Stimulated activated CD4-positive, alpha-beta T cell treated with anti-CD3 and anti-CD28 coated beads, TNF-alpha, amount 100 ng/mL, for 24 hours (primary cell): ENCODE data around the gene RASA3.
"Not testable (repeated sequence)": the region's sequence is repeated elsewhere in the genome, so short reads cannot be mapped to it uniquely, and the experiment has no call there.

ENCODE experiments used
- DNase-seq, 3 experiments: peaks; one replicate each; pipeline ENCODE4 v3.0.0-alpha.2; 2020; ENCODE audit warnings: low read depth in 3 of 3

The RASA3 gene

GRCh38 chr13:114114006-114114640 is 18.3 kb downstream of the RASA3 start:
- no peak for DNase-seq

GRCh38 chr13:114113395-114113794 is 19.0 kb downstream of the RASA3 start:
- DNase-seq = not testable (repeated sequence)

- DNase-seq = no peak
Observed at GRCh38 chr13:114112826-114113322, 19.5 kb downstream of the RASA3 start.

- no peak for DNase-seq
Observed at GRCh38 chr13:114112231-114112825, 20.1 kb downstream of the RASA3 start.

GRCh38 chr13:114111577-114111976 is 20.8 kb downstream of the RASA3 start:
- no peak for DNase-seq

- not testable (repeated sequence) for DNase-seq
Observed at GRCh38 chr13:114110830-114111189, 21.6 kb downstream of the RASA3 start.

GRCh38 chr13:114110091-114110829 is 22.2 kb downstream of the RASA3 start:
- peak in 2 of 3 experiments; percentile 54 to 64 for DNase-seq

- peak in 1 of 3 experiments; percentile 55 for DNase-seq
Observed at GRCh38 chr13:114109641-114110041, 22.8 kb downstream of the RASA3 start.

GRCh38 chr13:114108894-114109293 is 23.5 kb downstream of the RASA3 start:
- DNase-seq = no peak

GRCh38 chr13:114108141-114108761 is 24.2 kb downstream of the RASA3 start:
- no peak for DNase-seq

GRCh38 chr13:114107686-114108081 is 24.7 kb downstream of the RASA3 start:
- no peak for DNase-seq

GRCh38 chr13:114106991-114107685 is 25.3 kb downstream of the RASA3 start:
- no peak for DNase-seq

- no peak for DNase-seq
Observed at GRCh38 chr13:114106526-114106925, 25.9 kb downstream of the RASA3 start.

GRCh38 chr13:114105521-114106225 is 26.8 kb downstream of the RASA3 start:
- DNase-seq = no peak

GRCh38 chr13:114104655-114105520 is 27.5 kb downstream of the RASA3 start:
- no peak for DNase-seq

- DNase-seq = no peak
Observed at GRCh38 chr13:114103801-114104654, 28.4 kb downstream of the RASA3 start.

- DNase-seq = not testable (repeated sequence)
Observed at GRCh38 chr13:114103289-114103621, 29.2 kb downstream of the RASA3 start.

GRCh38 chr13:114102521-114103288 is 29.7 kb downstream of the RASA3 start:
- DNase-seq = no peak

- no peak for DNase-seq
Observed at GRCh38 chr13:114102131-114102520, 30.3 kb downstream of the RASA3 start.
